Pancreas (tissue), 10 donors: ENCODE data around the gene XPO5. TPM values are rescaled to one million over a fixed set of nuclear protein-coding genes. Genes with fewer than 3 reads are reported as not detected.

ENCODE experiments used
- ATAC-seq, 4 donors: fragments of 200-7000 bp; cut with Tn5 transposase; one replicate each; pipeline versions ENCODE4 v1.8.0 to v1.9.1; 2020; ENCODE audit warnings: mild to moderate bottlenecking in 4 of 4, moderate library complexity in 4 of 4
- DNase-seq, 6 donors: peaks; one replicate each; pipeline ENCODE4 v3.0.0-alpha.2; 2020
- FAIRE-seq: peaks from 2 replicates; lab custom pipeline; 2012; peaks lifted over from hg19 to GRCh38; lab: Jason Lieb, UNC
- H3K27ac ChIP-seq, 4 donors: fragments of 200-600 bp; sonication (generic); 1 replicate in 3 of 4; 2 replicates in 1 of 4; pipeline versions ENCODE4 v1.5.0 to v1.8.0; 2020
- H3K27me3 ChIP-seq, 4 donors: fragments of 200-600 bp; one replicate each; pipeline ENCODE4 v1.8.0; 2021
- H3K36me3 ChIP-seq, 3 donors: fragments of 200-600 bp; sonication (generic) in 1 of 3; one replicate each; pipeline versions ENCODE4 v1.5.0 to v1.8.0; 2020 to 2021
- H3K4me1 ChIP-seq, 3 donors: fragments of 200-600 bp; one replicate each; pipeline ENCODE4 v1.8.0; 2021
- H3K4me3 ChIP-seq, 4 donors: fragments of 200-600 bp; sonication (generic) in 2 of 4; one replicate each; pipeline versions ENCODE4 v1.5.0 to v1.8.0; 2020 to 2021
- H3K9me3 ChIP-seq, 4 donors: fragments of 200-600 bp; one replicate each; pipeline ENCODE4 v1.8.0; 2021
- WGBS, 2 donors: extraction: QIAGEN DNeasy Blood & Tissue Kit; methylation state at CpG; one replicate each; pipeline ENCODE4 v1.1.7; 2013; 5-methylcytosine and 5-hydroxymethylcytosine counted together
- intact Hi-C, 3 donors: fragments of 100-400 bp; cut with DNase I; formaldehyde crosslinking; loops; one replicate each; pipeline versions ENCODE4 v1.11.1 to v1.14.2; 2022
- polyA plus RNA-seq, 2 donors: library from polyadenylated mRNA; stranded (reverse); fragments of 200-250 nt; gene quantifications; one replicate each; pipeline ENCODE4 v1.2.3, GENCODE V29; 2013
- total RNA-seq, 6 donors: library from RNA; stranded (reverse); fragmentation: NEBNext Ultra II Directional in 4 of 6; extraction: Animal tissue kit (Norgen Biotek cat#: 25700) in 4 of 6; gene quantifications; one replicate each; pipeline versions ENCODE4 v1.2.1 to v1.2.4, GENCODE V29; 2021 to 2023
- TF ChIP-seq, protein P1 (sequence below), 4 donors: fragments of 200-600 bp; sonication (generic) in 3 of 4; IDR thresholded peaks; one replicate each; pipeline versions ENCODE4 v1.5.0 to v1.8.0; 2021; ENCODE audit warnings: antibody characterized with exemption in 4 of 4
- donor health status: healthy with polysubstance abuse.
- donor health status: DM: no; HTN: no; CAD: no; lungs with moderate emphysema.
- donor health status: DM: no; HTN: no; CAD: no.
- donor health status: control.
- donor health status: control.
- donor health status: Bipolar disorder and iron deficiency.
- donor health status: DM: yes; HTN: yes; CAD: no.
- donor health status: DM: no; HTN: no; CAD: no.
- donor health status: DM: no; HTN: no; CAD: no.
- donor health status: DM: yes; HTN: yes; CAD: no.

Gene XPO5
- total and polyA plus RNA-seq, 8 donors: 13.6 to 25.7 (median 20.6) TPM

DNA sequence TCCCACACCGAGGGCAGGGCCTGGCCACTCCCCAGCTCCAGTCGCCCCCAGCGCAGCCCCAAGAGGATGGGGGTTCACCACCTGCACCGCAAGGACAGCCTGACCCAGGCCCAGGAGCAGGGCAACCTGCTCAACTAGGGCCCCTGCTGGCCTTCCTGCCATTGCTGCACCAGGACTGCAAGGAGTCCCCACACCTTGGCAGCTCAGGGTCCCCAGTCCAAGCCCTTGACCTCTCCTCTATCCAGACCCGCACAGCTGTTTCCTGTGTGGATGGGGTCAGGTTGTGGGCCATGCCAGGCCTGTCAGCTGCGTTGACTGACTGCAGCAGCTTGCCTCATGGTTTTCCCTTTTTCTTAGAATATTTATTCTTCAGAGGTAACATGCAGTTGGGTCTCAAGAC is 70.1 kb downstream of the XPO5 start:
- TF ChIP-seq, protein P1, sequence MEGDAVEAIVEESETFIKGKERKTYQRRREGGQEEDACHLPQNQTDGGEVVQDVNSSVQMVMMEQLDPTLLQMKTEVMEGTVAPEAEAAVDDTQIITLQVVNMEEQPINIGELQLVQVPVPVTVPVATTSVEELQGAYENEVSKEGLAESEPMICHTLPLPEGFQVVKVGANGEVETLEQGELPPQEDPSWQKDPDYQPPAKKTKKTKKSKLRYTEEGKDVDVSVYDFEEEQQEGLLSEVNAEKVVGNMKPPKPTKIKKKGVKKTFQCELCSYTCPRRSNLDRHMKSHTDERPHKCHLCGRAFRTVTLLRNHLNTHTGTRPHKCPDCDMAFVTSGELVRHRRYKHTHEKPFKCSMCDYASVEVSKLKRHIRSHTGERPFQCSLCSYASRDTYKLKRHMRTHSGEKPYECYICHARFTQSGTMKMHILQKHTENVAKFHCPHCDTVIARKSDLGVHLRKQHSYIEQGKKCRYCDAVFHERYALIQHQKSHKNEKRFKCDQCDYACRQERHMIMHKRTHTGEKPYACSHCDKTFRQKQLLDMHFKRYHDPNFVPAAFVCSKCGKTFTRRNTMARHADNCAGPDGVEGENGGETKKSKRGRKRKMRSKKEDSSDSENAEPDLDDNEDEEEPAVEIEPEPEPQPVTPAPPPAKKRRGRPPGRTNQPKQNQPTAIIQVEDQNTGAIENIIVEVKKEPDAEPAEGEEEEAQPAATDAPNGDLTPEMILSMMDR (IDR thresholded peaks at IDR 0.05): no peak
- H3K4me3 ChIP-seq: no peak overlapping the region
- FAIRE-seq: no peak
- WGBS, 2 donors: 73 to 78% methylated on average over 5 to 6 of the region's 6 CpGs
- intact Hi-C loops: loop anchor here in 2 of 3 donors (5.0 to 10.0 kb wide), 2 partner anchors 51 to 53 kb away; partner anchors contain the start of gene DLK2 (in 1 of the 2)
- DNase-seq: no peak
- no peaks in the 10 kb centered on the region for H3K9me3 ChIP-seq
- H3K4me1 ChIP-seq: peaks cover 0 to 4% (median 0%) of the 10 kb centered on the region in 3 donors
- H3K27ac ChIP-seq: no peak overlapping the region
- ATAC-seq: no peak
- H3K36me3 ChIP-seq: peaks cover 0 to 13% (median 7%) of the 10 kb centered on the region in 3 donors
- no peaks in the 10 kb centered on the region for H3K27me3 ChIP-seq

DNA sequence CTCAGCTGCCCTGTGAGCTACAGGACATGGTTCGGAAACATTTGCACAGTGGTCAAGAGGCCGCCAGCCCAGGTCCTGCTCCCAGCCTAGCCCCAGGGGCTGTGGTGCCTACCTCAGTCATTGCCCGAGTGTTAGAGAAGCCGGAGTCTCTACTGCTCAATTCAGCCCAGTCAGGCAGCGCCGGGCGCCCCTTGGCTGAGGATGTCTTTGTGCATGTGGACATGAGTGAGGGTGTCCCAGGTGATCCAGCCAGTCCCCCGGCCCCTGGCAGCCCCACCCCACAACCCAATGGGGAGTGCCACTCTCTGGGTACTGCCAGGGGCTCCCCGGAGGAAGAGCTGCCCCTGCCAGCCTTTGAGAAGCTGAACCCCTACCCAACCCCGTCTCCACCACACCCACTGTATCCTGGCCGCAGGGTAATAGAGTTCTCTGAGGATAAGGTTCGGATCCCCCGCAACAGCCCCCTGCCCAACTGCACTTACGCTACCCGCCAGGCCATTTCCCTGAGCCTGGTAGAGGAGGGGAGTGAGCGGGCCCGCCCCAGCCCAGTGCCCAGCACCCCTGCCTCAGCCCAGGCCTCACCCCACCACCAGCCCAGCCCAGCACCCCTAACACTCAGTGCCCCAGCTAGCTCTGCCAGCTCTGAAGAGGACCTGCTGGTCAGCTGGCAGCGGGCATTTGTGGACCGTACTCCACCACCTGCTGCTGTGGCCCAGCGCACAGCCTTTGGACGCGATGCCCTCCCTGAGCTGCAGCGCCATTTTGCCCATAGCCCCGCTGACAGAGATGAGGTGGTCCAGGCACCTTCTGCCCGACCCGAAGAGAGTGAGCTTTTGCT is 70.9 kb downstream of the XPO5 start:
- H3K4me1 ChIP-seq: no peaks in the 10 kb centered on the region
- H3K27me3 ChIP-seq: no peaks in the 10 kb centered on the region
- TF ChIP-seq, protein P1 (IDR thresholded peaks at IDR 0.05): no peak
- WGBS, 2 donors: 90 to 94% methylated on average over 23 to 26 of the region's 26 CpGs
- no peak overlapping the region for H3K27ac ChIP-seq
- intact Hi-C loops: loop anchor here in 2 of 3 donors (5.0 to 10.0 kb wide), 3 partner anchors 50 to 248 kb away; partner anchors contain the start of gene DLK2 (in 1 of the 2)
- H3K36me3 ChIP-seq: peaks cover 0 to 20% (median 11%) of the 10 kb centered on the region in 3 donors
- no peaks in the 10 kb centered on the region for H3K9me3 ChIP-seq
- no peak for DNase-seq
- FAIRE-seq: no peak
- no peak overlapping the region for H3K4me3 ChIP-seq
- ATAC-seq: no peak

DNA sequence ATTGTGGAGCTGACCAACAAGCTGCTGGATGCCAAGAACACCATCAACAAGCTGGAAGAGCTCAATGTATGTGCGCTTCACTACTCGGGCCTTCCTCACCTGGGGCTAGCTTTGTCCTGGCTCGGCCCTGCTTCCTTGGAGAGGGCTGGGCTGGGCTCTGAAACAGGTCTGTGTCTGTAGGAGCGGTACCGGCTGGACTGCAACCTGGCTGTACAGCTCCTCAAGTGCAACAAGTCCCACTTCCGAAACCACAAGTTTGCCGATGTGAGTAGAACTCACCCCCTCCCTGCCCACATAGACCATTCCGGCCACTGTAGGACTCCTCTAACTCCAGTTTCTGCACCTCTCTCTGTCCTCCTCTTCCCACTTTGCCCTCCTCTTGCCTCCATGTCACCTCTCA is 72.4 kb downstream of the XPO5 start:
- peaks cover 0 to 35% (median 20%) of the 10 kb centered on the region in 3 donors for H3K36me3 ChIP-seq
- H3K27me3 ChIP-seq: no peaks in the 10 kb centered on the region
- DNase-seq (no peak), ATAC-seq (no peak), FAIRE-seq (no peak)
- H3K9me3 ChIP-seq: no peaks in the 10 kb centered on the region
- WGBS, 2 donors: 90 to 94% methylated on average over 8 of the region's 8 CpGs
- no peak overlapping the region for H3K4me3 ChIP-seq
- intact Hi-C loops: loop anchor here in 2 of 3 donors (5.0 to 10.0 kb wide), 2 partner anchors 49 to 246 kb away; partner anchors contain the start of gene DLK2 (in 1 of the 2)
- H3K27ac ChIP-seq: no peak overlapping the region
- TF ChIP-seq, protein P1 (IDR thresholded peaks at IDR 0.05): no peak
- no peaks in the 10 kb centered on the region for H3K4me1 ChIP-seq

DNA sequence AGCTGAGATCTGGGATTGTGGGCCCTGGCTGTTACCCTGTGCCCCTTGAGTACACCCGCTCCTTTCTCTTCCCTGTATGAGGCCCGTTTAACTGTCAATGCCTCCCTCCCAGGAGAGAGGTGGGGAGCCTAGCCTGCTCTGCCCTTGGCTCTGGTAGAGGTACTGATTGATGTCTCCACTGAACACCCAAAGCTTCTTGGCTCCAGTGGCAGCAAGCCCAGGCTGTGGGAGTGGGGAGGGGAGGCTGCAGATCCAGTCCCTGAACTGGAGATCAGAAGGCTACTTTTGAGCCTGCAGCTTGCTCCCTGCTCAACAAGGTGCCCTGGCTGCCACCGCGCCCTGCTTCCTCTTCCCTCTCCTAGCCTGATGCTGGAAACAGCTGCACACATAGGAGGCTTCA is 73.2 kb downstream of the XPO5 start:
- no peak for DNase-seq
- TF ChIP-seq, protein P1 (IDR thresholded peaks at IDR 0.05): no peak
- FAIRE-seq: no peak
- Histone ChIP-seq H3K27me3 (no peaks in the 10 kb centered on the region), H3K27ac (no peak overlapping the region), H3K9me3 (no peaks in the 10 kb centered on the region), H3K36me3 (peaks cover 0 to 42% (median 20%) of the 10 kb centered on the region in 3 donors), H3K4me3 (no peak overlapping the region), H3K4me1 (no peaks in the 10 kb centered on the region)
- WGBS, 2 donors: 84 to 100% methylated on average over 4 of the region's 4 CpGs
- ATAC-seq: no peak
- intact Hi-C loops: loop anchor here in 2 of 3 donors (5.0 to 10.0 kb wide), 2 partner anchors 48 to 245 kb away; partner anchors contain the start of gene DLK2 (in 1 of the 2)
